GM23338 (cell line): ENCODE results near the gene CRYBG1. TPM values are rescaled to one million over a fixed set of nuclear protein-coding genes. Genes with fewer than 3 reads are reported as not detected.

Experiments
- ATAC-seq: fragments of 200-7000 bp; cut with Tn5 transposase; 3 replicates; pipeline ENCODE4 v1.9.1; 2020
- DNase-seq: peaks from one replicate; pipeline ENCODE4 v3.0.0-alpha.2; 2015; ENCODE audit warnings: low spot score
- H2AFZ ChIP-seq: fragments of 200-600 bp; sonication (generic); 2 replicates; pipeline ENCODE4 v1.8.0; 2016; ENCODE audit warnings: antibody characterized with exemption, mild to moderate bottlenecking, moderate library complexity
- H3F3A ChIP-seq: fragments of 200-600 bp; sonication (generic); replicated peaks from 2 replicates; pipeline ENCODE4 v1.8.0; 2017; ENCODE audit warnings: antibody characterized with exemption, mixed run types, low read depth
- H3K27ac ChIP-seq: fragments of 200-600 bp; sonication (generic); 2 replicates; pipeline ENCODE4 v1.6.1; 2016; ENCODE audit warnings: low read depth
- H3K27me3 ChIP-seq: fragments of 200-600 bp; sonication (generic); 2 replicates; pipeline ENCODE4 v1.8.0; 2016; ENCODE audit warnings: mild to moderate bottlenecking, mixed run types, moderate library complexity; ENCODE audit not compliant: insufficient read depth
- H3K36me3 ChIP-seq: fragments of 200-600 bp; sonication (generic); 2 replicates; pipeline ENCODE4 v1.8.0; 2016; ENCODE audit warnings: mild to moderate bottlenecking; ENCODE audit not compliant: insufficient read depth
- H3K4me1 ChIP-seq: fragments of 200-600 bp; sonication (generic); 2 replicates; pipeline ENCODE4 v1.8.0; 2016; ENCODE audit warnings: mild to moderate bottlenecking, moderate library complexity; ENCODE audit not compliant: insufficient read depth
- H3K4me2 ChIP-seq: fragments of 200-600 bp; sonication (generic); 2 replicates; pipeline ENCODE4 v1.7.1; 2017; ENCODE audit warnings: mixed run types
- H3K4me3 ChIP-seq: fragments of 200-600 bp; sonication (generic); 2 replicates; pipeline ENCODE4 v1.6.1; 2016; ENCODE audit warnings: mixed run types
- H3K79me2 ChIP-seq: fragments of 200-600 bp; sonication (generic); replicated peaks from 2 replicates; pipeline ENCODE4 v1.8.0; 2017; ENCODE audit warnings: mild to moderate bottlenecking; ENCODE audit not compliant: insufficient read depth
- H3K9me2 ChIP-seq: fragments of 200-600 bp; sonication (generic); 2 replicates; pipeline ENCODE4 v1.8.0; 2017; ENCODE audit not compliant: insufficient read depth
- H4K20me1 ChIP-seq: fragments of 200-600 bp; sonication (generic); replicated peaks from 2 replicates; pipeline ENCODE4 v1.8.0; 2017; ENCODE audit warnings: mild to moderate bottlenecking; ENCODE audit not compliant: insufficient read depth
- H3K27ac Mint-ChIP-seq: 2 replicates; pipeline ENCODE4 v1.8.0; 2020; ENCODE audit warnings: inconsistent platforms, mild to moderate bottlenecking, moderate library complexity, mixed read lengths
- H3K27me3 Mint-ChIP-seq: 3 replicates; pipeline ENCODE4 v1.8.0; 2022; ENCODE audit warnings: low read depth, mild to moderate bottlenecking, moderate library complexity, mixed read lengths, inconsistent platforms; ENCODE audit not compliant: insufficient read depth, poor library complexity
- H3K36me3 Mint-ChIP-seq: 3 replicates; pipeline ENCODE4 v1.8.0; 2021; ENCODE audit warnings: low read depth, mild to moderate bottlenecking, inconsistent platforms, moderate library complexity, mixed read lengths
- H3K4me1 Mint-ChIP-seq: 3 replicates; pipeline ENCODE4 v1.8.0; 2020; ENCODE audit warnings: mild to moderate bottlenecking, inconsistent platforms, mixed read lengths
- H3K4me3 Mint-ChIP-seq: 3 replicates; pipeline ENCODE4 v1.8.0; 2021; ENCODE audit warnings: moderate library complexity, mild to moderate bottlenecking, inconsistent platforms, mixed read lengths
- H3K9me3 Mint-ChIP-seq: 3 replicates; pipeline ENCODE4 v1.8.0; 2020; ENCODE audit warnings: moderate library complexity, mild to moderate bottlenecking, inconsistent platforms, mixed read lengths
- CREB1 ChIP-seq: fragments of 250-450 bp; sonication (Bioruptor Pico); IDR thresholded peaks from 2 replicates; pipeline ENCODE4 v1.5.0; 2020; ENCODE audit warnings: low read depth, mild to moderate bottlenecking, moderate library complexity
- EZH2phosphoT487 ChIP-seq: fragments of 200-600 bp; sonication (generic); IDR thresholded peaks from one replicate; pipeline ENCODE4 v1.8.1; 2018; ENCODE audit warnings: antibody characterized with exemption; ENCODE audit not compliant: unreplicated experiment
- NANOG ChIP-seq: IDR thresholded peaks from 2 replicates; pipeline ENCODE4 v1.6.1; 2016; ENCODE audit warnings: antibody characterized with exemption, borderline replicate concordance
- POLR2AphosphoS5 ChIP-seq: IDR thresholded peaks from 2 replicates; pipeline ENCODE4 v1.6.1; 2016; ENCODE audit warnings: antibody characterized with exemption, low read depth
- ZNF331 ChIP-seq: fragments of 250-450 bp; sonication (Bioruptor Pico); IDR thresholded peaks from 2 replicates; pipeline ENCODE4 v1.5.0; 2020; ENCODE audit warnings: low read depth, mild to moderate bottlenecking, moderate library complexity
- polyA plus RNA-seq: library from polyadenylated mRNA; unstranded; fragments of >200 nt; fragmentation: Nextera tagmentation; extraction: Ambion mirVana; gene quantifications from 2 replicates; pipeline ENCODE4 v1.2.1, GENCODE V29; 2016
- total RNA-seq: library from RNA; depleted of rRNA; stranded (reverse); fragments of >200 nt; shearing (Covaris generic); gene quantifications from 2 replicates; pipeline ENCODE4 v1.2.3, GENCODE V29; 2014
- TF ChIP-seq, protein P1 (sequence below), 2 experiments: fragments of 200-600 bp in 1 of 2; sonication (generic) in 1 of 2; conservative IDR thresholded peaks; 2 replicates each; pipeline versions ENCODE4 v1.5.1 to v1.6.1; 2016 to 2017; ENCODE audit warnings: antibody characterized with exemption in 2 of 2, low read depth in 2 of 2, mild to moderate bottlenecking in 2 of 2, moderate library complexity in 1 of 2
- TF ChIP-seq, protein P2 (sequence below): IDR thresholded peaks from one replicate; pipeline ENCODE4 v1.6.1; 2018; ENCODE audit warnings: antibody characterized with exemption; ENCODE audit not compliant: unreplicated experiment

Gene CRYBG1
- total and polyA plus RNA-seq, 2 experiments from 2014 or later, result 3.7 to 17.2 TPM

DNA sequence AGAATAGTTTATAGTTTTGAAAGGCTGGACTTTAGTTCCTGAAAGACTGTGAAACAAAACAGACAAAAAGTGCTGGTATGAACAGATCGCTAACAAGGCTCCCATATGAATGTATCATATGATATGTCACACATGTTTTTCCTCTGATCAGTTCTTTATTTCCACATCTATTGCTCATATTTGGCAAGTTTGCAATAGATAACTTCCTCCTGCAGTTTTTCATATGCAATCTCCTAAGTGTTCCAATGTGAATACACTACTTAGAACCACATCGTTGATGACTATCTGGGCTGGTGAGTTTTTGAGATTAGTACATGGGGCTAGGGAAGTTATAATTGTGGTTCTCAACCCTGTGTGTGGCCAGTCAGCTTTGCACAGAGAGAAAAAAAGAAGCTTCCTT is 23.1 kb downstream of the CRYBG1 start:
- H3K27ac Mint-ChIP-seq, result no peak overlapping the region
- H2AFZ ChIP-seq, result no peak overlapping the region
- ATAC-seq (no peak), DNase-seq (no peak)
- no peaks in the 10 kb centered on the region for H3K36me3 ChIP-seq
- no peaks in the 10 kb centered on the region for H3K4me1 Mint-ChIP-seq
- no peaks in the 10 kb centered on the region for H3F3A ChIP-seq
- no peak overlapping the region for H3K4me2 ChIP-seq
- H3K9me3 Mint-ChIP-seq, result no peaks in the 10 kb centered on the region; the same call in 2 of the 3 replicates
- no peak for TF ChIP-seq ZNF331 (CRISPR knock-in tag)
- TF ChIP-seq, protein P1, sequence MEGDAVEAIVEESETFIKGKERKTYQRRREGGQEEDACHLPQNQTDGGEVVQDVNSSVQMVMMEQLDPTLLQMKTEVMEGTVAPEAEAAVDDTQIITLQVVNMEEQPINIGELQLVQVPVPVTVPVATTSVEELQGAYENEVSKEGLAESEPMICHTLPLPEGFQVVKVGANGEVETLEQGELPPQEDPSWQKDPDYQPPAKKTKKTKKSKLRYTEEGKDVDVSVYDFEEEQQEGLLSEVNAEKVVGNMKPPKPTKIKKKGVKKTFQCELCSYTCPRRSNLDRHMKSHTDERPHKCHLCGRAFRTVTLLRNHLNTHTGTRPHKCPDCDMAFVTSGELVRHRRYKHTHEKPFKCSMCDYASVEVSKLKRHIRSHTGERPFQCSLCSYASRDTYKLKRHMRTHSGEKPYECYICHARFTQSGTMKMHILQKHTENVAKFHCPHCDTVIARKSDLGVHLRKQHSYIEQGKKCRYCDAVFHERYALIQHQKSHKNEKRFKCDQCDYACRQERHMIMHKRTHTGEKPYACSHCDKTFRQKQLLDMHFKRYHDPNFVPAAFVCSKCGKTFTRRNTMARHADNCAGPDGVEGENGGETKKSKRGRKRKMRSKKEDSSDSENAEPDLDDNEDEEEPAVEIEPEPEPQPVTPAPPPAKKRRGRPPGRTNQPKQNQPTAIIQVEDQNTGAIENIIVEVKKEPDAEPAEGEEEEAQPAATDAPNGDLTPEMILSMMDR (conservative IDR thresholded peaks at IDR 0.05; ENCODE audit: low read depth in 2 of 2), result no peak
- no peak for TF ChIP-seq CREB1 (CRISPR knock-in tag)
- no peaks in the 10 kb centered on the region for H3K9me2 ChIP-seq
- H3K27me3 ChIP-seq, result no peaks in the 10 kb centered on the region
- no peaks in the 10 kb centered on the region for H3K79me2 ChIP-seq
- no peak overlapping the region for H3K4me3 Mint-ChIP-seq
- no peak overlapping the region for H3K4me3 ChIP-seq
- no peaks in the 10 kb centered on the region for H4K20me1 ChIP-seq
- no peaks in the 10 kb centered on the region for H3K4me1 ChIP-seq
- peaks cover 3% of the 10 kb centered on the region for H3K27me3 Mint-ChIP-seq
- H3K27ac ChIP-seq, result no peak overlapping the region
- H3K36me3 Mint-ChIP-seq, result 0 out of 3 replicates have a peak, but pooled peaks cover 3% of the 10 kb centered on the region

DNA sequence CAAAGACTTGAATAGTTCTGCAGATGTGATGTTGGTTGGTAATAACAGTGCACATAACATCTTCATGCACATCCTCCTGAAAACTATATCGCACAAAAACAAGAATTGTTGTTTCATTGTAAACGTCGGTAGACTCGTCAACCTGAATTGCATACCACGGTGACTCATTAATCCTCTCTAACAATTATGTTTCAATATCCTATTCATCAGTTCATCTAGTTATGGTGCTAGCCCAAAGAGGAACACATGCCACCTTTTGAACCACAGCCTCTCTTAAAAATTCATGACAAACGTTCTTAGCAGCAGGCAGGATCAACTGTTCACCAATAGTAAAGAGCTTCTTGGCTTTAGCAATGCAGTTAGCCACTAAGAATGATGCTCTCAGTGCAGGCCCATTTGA is 25.0 kb downstream of the CRYBG1 start:
- no peak overlapping the region for H3K4me3 Mint-ChIP-seq
- no peaks in the 10 kb centered on the region for H3K4me1 ChIP-seq
- peaks cover 3% of the 10 kb centered on the region for H3K27me3 Mint-ChIP-seq
- 0 out of 3 replicates have a peak, but pooled peaks cover 3% of the 10 kb centered on the region for H3K36me3 Mint-ChIP-seq
- H3K9me3 Mint-ChIP-seq, result no peaks in the 10 kb centered on the region; the same call in 2 of the 3 replicates
- H3K4me3 ChIP-seq, result no peak overlapping the region
- no peaks in the 10 kb centered on the region for H3K9me2 ChIP-seq
- no peaks in the 10 kb centered on the region for H3K79me2 ChIP-seq
- DNase-seq, result no peak
- H3K4me1 Mint-ChIP-seq, result no peaks in the 10 kb centered on the region
- ATAC-seq, result no peak
- H3K27ac ChIP-seq, result no peak overlapping the region
- no peaks in the 10 kb centered on the region for H3K36me3 ChIP-seq
- no peak overlapping the region for H3K4me2 ChIP-seq
- no peaks in the 10 kb centered on the region for H3K27me3 ChIP-seq
- no peak overlapping the region for H2AFZ ChIP-seq
- no peaks in the 10 kb centered on the region for H4K20me1 ChIP-seq
- no peak for TF ChIP-seq EZH2phosphoT487
- TF ChIP-seq CREB1 (CRISPR knock-in tag), result no peak
- TF ChIP-seq, protein P2, sequence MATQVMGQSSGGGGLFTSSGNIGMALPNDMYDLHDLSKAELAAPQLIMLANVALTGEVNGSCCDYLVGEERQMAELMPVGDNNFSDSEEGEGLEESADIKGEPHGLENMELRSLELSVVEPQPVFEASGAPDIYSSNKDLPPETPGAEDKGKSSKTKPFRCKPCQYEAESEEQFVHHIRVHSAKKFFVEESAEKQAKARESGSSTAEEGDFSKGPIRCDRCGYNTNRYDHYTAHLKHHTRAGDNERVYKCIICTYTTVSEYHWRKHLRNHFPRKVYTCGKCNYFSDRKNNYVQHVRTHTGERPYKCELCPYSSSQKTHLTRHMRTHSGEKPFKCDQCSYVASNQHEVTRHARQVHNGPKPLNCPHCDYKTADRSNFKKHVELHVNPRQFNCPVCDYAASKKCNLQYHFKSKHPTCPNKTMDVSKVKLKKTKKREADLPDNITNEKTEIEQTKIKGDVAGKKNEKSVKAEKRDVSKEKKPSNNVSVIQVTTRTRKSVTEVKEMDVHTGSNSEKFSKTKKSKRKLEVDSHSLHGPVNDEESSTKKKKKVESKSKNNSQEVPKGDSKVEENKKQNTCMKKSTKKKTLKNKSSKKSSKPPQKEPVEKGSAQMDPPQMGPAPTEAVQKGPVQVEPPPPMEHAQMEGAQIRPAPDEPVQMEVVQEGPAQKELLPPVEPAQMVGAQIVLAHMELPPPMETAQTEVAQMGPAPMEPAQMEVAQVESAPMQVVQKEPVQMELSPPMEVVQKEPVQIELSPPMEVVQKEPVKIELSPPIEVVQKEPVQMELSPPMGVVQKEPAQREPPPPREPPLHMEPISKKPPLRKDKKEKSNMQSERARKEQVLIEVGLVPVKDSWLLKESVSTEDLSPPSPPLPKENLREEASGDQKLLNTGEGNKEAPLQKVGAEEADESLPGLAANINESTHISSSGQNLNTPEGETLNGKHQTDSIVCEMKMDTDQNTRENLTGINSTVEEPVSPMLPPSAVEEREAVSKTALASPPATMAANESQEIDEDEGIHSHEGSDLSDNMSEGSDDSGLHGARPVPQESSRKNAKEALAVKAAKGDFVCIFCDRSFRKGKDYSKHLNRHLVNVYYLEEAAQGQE, result no peak
- no peak for TF ChIP-seq NANOG
- no peak for TF ChIP-seq POLR2AphosphoS5
- no peaks in the 10 kb centered on the region for H3F3A ChIP-seq
- H3K27ac Mint-ChIP-seq, result no peak overlapping the region
